Naive thymus-derived CD4-positive, alpha-beta T cell (primary cell): Measurements from ENCODE around the gene KCNT1. TPM values are rescaled to one million over a fixed set of nuclear protein-coding genes. Genes with fewer than 3 reads are reported as not detected.
A peak's percentile ranks its signal among the peaks of the same experiment; 100 is the strongest.

ENCODE experiments used
- ATAC-seq: fragments of 150-1000 bp; cut with Tn5 transposase; 2 replicates; pipeline ENCODE4 v1.10.0; 2021; ENCODE audit warnings: mild to moderate bottlenecking, moderate library complexity
- CTCF ChIA-PET: fragments of 350-600 bp; sonication (Branson Sonifier 250); formaldehyde crosslinking; loops from one replicate; lab custom pipeline; 2021; ENCODE audit warnings: antibody characterized with exemption; lab: Charles Lee
- POLR2A ChIA-PET: fragments of 350-600 bp; sonication (Branson Sonifier 250); formaldehyde crosslinking; loops from one replicate; lab custom pipeline; 2021; ENCODE audit warnings: antibody characterized with exemption, inconsistent platforms; lab: Charles Lee
- DNase-seq, 9 donors: peaks; one replicate each; pipeline versions ENCODE4 v3.0.0 to v3.0.0-alpha.2; 2020 to 2022; ENCODE audit warnings: mixed read lengths in 1 of 9
- H3K27ac ChIP-seq: one replicate; pipeline ENCODE4 v1.7.0; 2013; ENCODE audit warnings: mild to moderate bottlenecking, low read depth, low read length, moderate library complexity
- H3K27me3 ChIP-seq, 2 donors: one replicate each; pipeline ENCODE4 v1.7.0; 2013; ENCODE audit warnings: low read length in 2 of 2, mild to moderate bottlenecking in 2 of 2, moderate library complexity in 2 of 2; ENCODE audit not compliant: control insufficient read depth in 2 of 2, insufficient read depth in 2 of 2
- H3K36me3 ChIP-seq, 3 experiments: 1 replicate in 2 of 3; 2 replicates in 1 of 3; pipeline ENCODE4 v1.7.0; 2013; ENCODE audit warnings: low read length in 3 of 3, mild to moderate bottlenecking in 3 of 3, moderate library complexity in 1 of 3; ENCODE audit not compliant: insufficient read depth in 3 of 3, control insufficient read depth in 2 of 3
- H3K4me1 ChIP-seq, 2 donors: one replicate each; pipeline ENCODE4 v1.7.0; 2013; ENCODE audit warnings: low read length in 2 of 2, mild to moderate bottlenecking in 2 of 2, moderate library complexity in 1 of 2; ENCODE audit not compliant: control insufficient read depth in 2 of 2, insufficient read depth in 2 of 2
- H3K4me3 ChIP-seq: 2 replicates; pipeline ENCODE4 v1.7.0; 2013; ENCODE audit warnings: mild to moderate bottlenecking, low read length
- H3K9me3 ChIP-seq, 3 experiments: 1 replicate in 2 of 3; 2 replicates in 1 of 3; pipeline ENCODE4 v1.7.0; 2013; ENCODE audit warnings: low read length in 3 of 3; ENCODE audit not compliant: control insufficient read depth in 2 of 3
- H3K27ac Mint-ChIP-seq, 9 donors: one replicate each; pipeline ENCODE4 v1.8.0; 2020 to 2022; ENCODE audit warnings: mixed read lengths in 9 of 9, mild to moderate bottlenecking in 8 of 9, moderate library complexity in 5 of 9, inconsistent platforms in 2 of 9
- H3K27me3 Mint-ChIP-seq, 5 donors: one replicate each; pipeline ENCODE4 v1.8.0; 2021 to 2022; ENCODE audit warnings: mixed read lengths in 5 of 5, mild to moderate bottlenecking in 1 of 5
- H3K36me3 Mint-ChIP-seq, 5 donors: one replicate each; pipeline ENCODE4 v1.8.0; 2020 to 2022; ENCODE audit warnings: mixed read lengths in 5 of 5, mild to moderate bottlenecking in 3 of 5, inconsistent platforms in 1 of 5
- H3K4me1 Mint-ChIP-seq, 7 donors: one replicate each; pipeline ENCODE4 v1.8.0; 2020 to 2022; ENCODE audit warnings: mixed read lengths in 7 of 7, mild to moderate bottlenecking in 3 of 7, inconsistent platforms in 1 of 7
- H3K4me3 Mint-ChIP-seq, 10 donors: one replicate each; pipeline ENCODE4 v1.8.0; 2020 to 2022; ENCODE audit warnings: mild to moderate bottlenecking in 10 of 10, mixed read lengths in 10 of 10, moderate library complexity in 6 of 10, inconsistent platforms in 2 of 10
- H3K9me3 Mint-ChIP-seq, 11 donors: one replicate each; pipeline ENCODE4 v1.8.0; 2020 to 2022; ENCODE audit warnings: mixed read lengths in 11 of 11, mild to moderate bottlenecking in 4 of 11, inconsistent platforms in 1 of 11, moderate library complexity in 1 of 11
- intact Hi-C, 2 donors: fragments of 100-400 bp; cut with micrococcal nuclease; formaldehyde crosslinking; loops; one replicate each; pipeline ENCODE4 v1.15.1; 2023
- polyA plus RNA-seq, 2 donors: library from polyadenylated mRNA; unstranded; fragments of 300-500 nt; fragmentation: Illumina TruSeq; gene quantifications; one replicate each; pipeline ENCODE4 v1.2.3, GENCODE V29; 2021
- total RNA-seq, 6 experiments: library from RNA in 5 of 6; stranded (reverse) in 5 of 6; gene quantifications; 1 replicate in 5 of 6; 2 replicates in 1 of 6; pipeline ENCODE4 v1.2.3 and lab custom pipeline; 2021 to 2026

Gene KCNT1
- total and polyA plus RNA-seq, 7 experiments from 2014 or later: 0.29 TPM; not detected in 6

GRCh38 chr9:135712613-135713295 is 10.8 kb downstream of the KCNT1 start:
- peaks cover 0 to 6% (median 4%) of the 10 kb centered on the region in 7 donors for H3K4me1 Mint-ChIP-seq
- POLR2A ChIA-PET: no interaction called here
- Histone ChIP-seq H3K4me1 (no peaks in the 10 kb centered on the region), H3K27me3 (no peaks in the 10 kb centered on the region), H3K27ac (no peak overlapping the region), H3K4me3 (no peak overlapping the region), H3K36me3 (no peaks in the 10 kb centered on the region), H3K9me3 (no peaks in the 10 kb centered on the region)
- intact Hi-C loops: no loop called here
- no peak for DNase-seq
- CTCF ChIA-PET: no interaction called here
- no peak overlapping the region for H3K4me3 Mint-ChIP-seq
- ATAC-seq: no peak
- no peaks in the 10 kb centered on the region for H3K36me3 Mint-ChIP-seq
- peaks cover 17 to 42% (median 26%) of the 10 kb centered on the region in 5 donors for H3K27me3 Mint-ChIP-seq
- no peak overlapping the region for H3K27ac Mint-ChIP-seq
- no peaks in the 10 kb centered on the region for H3K9me3 Mint-ChIP-seq

- H3K27ac ChIP-seq: no peak overlapping the region
These were observed 12.5 kb downstream of the KCNT1 start for GRCh38 chr9:135714242-135715055.

GRCh38 chr9:135715056-135715595 is 13.1 kb downstream of the KCNT1 start:
- intact Hi-C loops: no loop called here
- Mint-ChIP-seq H3K4me3 (peak overlapping the region in 2 of 10 donors; percentile 53 to 60), H3K4me1 (peaks cover 0 to 6% (median 4%) of the 10 kb centered on the region in 7 donors), H3K27ac (no peak overlapping the region), H3K36me3 (no peaks in the 10 kb centered on the region), H3K27me3 (peaks cover 17 to 45% (median 29%) of the 10 kb centered on the region in 5 donors), H3K9me3 (no peaks in the 10 kb centered on the region)
- Histone ChIP-seq H3K36me3 (no peaks in the 10 kb centered on the region), H3K27ac (no peak overlapping the region), H3K4me1 (no peaks in the 10 kb centered on the region), H3K9me3 (no peaks in the 10 kb centered on the region), H3K27me3 (no peaks in the 10 kb centered on the region), H3K4me3 (no peak overlapping the region)
- ChIA-PET POLR2A (no interaction called here), CTCF (no interaction called here)
- DNase-seq: no peak
- no peak for ATAC-seq

More at GRCh38 chr9:135714242-135715055, 12.5 kb downstream of the KCNT1 start:
- Mint-ChIP-seq H3K36me3 (no peaks in the 10 kb centered on the region), H3K4me3 (peak overlapping the region in 1 of 10 donors; percentile 53), H3K9me3 (no peaks in the 10 kb centered on the region), H3K27me3 (peaks cover 17 to 50% (median 29%) of the 10 kb centered on the region in 5 donors), H3K4me1 (peaks cover 0 to 6% (median 4%) of the 10 kb centered on the region in 7 donors), H3K27ac (no peak overlapping the region)
- ChIA-PET POLR2A (no interaction called here), CTCF (no interaction called here)
- intact Hi-C loops: no loop called here
- ATAC-seq (no peak), DNase-seq (no peak)
- Histone ChIP-seq H3K9me3 (no peaks in the 10 kb centered on the region), H3K36me3 (no peaks in the 10 kb centered on the region), H3K4me1 (no peaks in the 10 kb centered on the region), H3K27me3 (no peaks in the 10 kb centered on the region), H3K4me3 (no peak overlapping the region)

GRCh38 chr9:135716045-135716444 is 14.1 kb downstream of the KCNT1 start:
- H3K4me3 ChIP-seq: no peak overlapping the region
- no peak for ATAC-seq
- intact Hi-C loops: no loop called here
- Mint-ChIP-seq H3K9me3 (no peaks in the 10 kb centered on the region), H3K36me3 (no peaks in the 10 kb centered on the region), H3K4me3 (no peak overlapping the region), H3K27ac (no peak overlapping the region), H3K27me3 (peaks cover 17 to 44% (median 29%) of the 10 kb centered on the region in 5 donors), H3K4me1 (peaks cover 0 to 6% (median 4%) of the 10 kb centered on the region in 7 donors)
- CTCF ChIA-PET: no interaction called here
- no peaks in the 10 kb centered on the region for H3K4me1 ChIP-seq
- no peaks in the 10 kb centered on the region for H3K9me3 ChIP-seq
- no peaks in the 10 kb centered on the region for H3K27me3 ChIP-seq
- POLR2A ChIA-PET: no interaction called here
- H3K36me3 ChIP-seq: no peaks in the 10 kb centered on the region
- H3K27ac ChIP-seq: no peak overlapping the region
- DNase-seq: no peak

- no peaks in the 10 kb centered on the region for H3K4me1 ChIP-seq
- H3K27ac Mint-ChIP-seq: no peak overlapping the region
- no peaks in the 10 kb centered on the region for H3K9me3 ChIP-seq
- peaks cover 0 to 6% (median 4%) of the 10 kb centered on the region in 7 donors for H3K4me1 Mint-ChIP-seq
- H3K36me3 ChIP-seq: no peaks in the 10 kb centered on the region
- no peak overlapping the region for H3K27ac ChIP-seq
- no peaks in the 10 kb centered on the region for H3K9me3 Mint-ChIP-seq
- H3K27me3 ChIP-seq: no peaks in the 10 kb centered on the region
- H3K27me3 Mint-ChIP-seq: peaks cover 17 to 37% (median 23%) of the 10 kb centered on the region in 5 donors
- POLR2A ChIA-PET: no interaction called here
- no peak overlapping the region for H3K4me3 Mint-ChIP-seq
- CTCF ChIA-PET: no interaction called here
- no peak overlapping the region for H3K4me3 ChIP-seq
- no peak for ATAC-seq
- DNase-seq: no peak
- H3K36me3 Mint-ChIP-seq: no peaks in the 10 kb centered on the region
- intact Hi-C loops: no loop called here
These were observed 15.4 kb downstream of the KCNT1 start for GRCh38 chr9:135717410-135717809.

- DNase-seq (no peak), ATAC-seq (no peak)
- no peaks in the 10 kb centered on the region for H3K27me3 ChIP-seq
- H3K4me3 ChIP-seq: no peak overlapping the region
- no peak overlapping the region for H3K4me3 Mint-ChIP-seq
- no peaks in the 10 kb centered on the region for H3K36me3 Mint-ChIP-seq
- intact Hi-C loops: no loop called here
- no peaks in the 10 kb centered on the region for H3K9me3 Mint-ChIP-seq
- no peak overlapping the region for H3K27ac Mint-ChIP-seq
- ChIA-PET POLR2A (no interaction called here), CTCF (no interaction called here)
- H3K36me3 ChIP-seq: no peaks in the 10 kb centered on the region
- no peaks in the 10 kb centered on the region for H3K4me1 ChIP-seq
- H3K27ac ChIP-seq: no peak overlapping the region
- H3K4me1 Mint-ChIP-seq: peaks cover 0 to 6% (median 4%) of the 10 kb centered on the region in 7 donors
- H3K27me3 Mint-ChIP-seq: peaks cover 17 to 36% (median 22%) of the 10 kb centered on the region in 5 donors
- no peaks in the 10 kb centered on the region for H3K9me3 ChIP-seq
These were observed 16.6 kb downstream of the KCNT1 start for GRCh38 chr9:135718616-135719015.
